T-helper 17 cell (primary cell): ENCODE measurements around the gene SH2D1B. TPM values are rescaled to one million over a fixed set of nuclear protein-coding genes. Genes with fewer than 3 reads are reported as not detected.

ENCODE experiments used
- ATAC-seq: fragments of 150-1000 bp; cut with Tn5 transposase; 2 replicates; pipeline ENCODE4 v1.10.0; 2021; ENCODE audit warnings: mild to moderate bottlenecking, moderate library complexity
- DNase-seq, 3 donors: peaks; one replicate each; pipeline versions ENCODE4 v3.0.0 to v3.0.0-alpha.2; 2020 to 2021
- H3K9me3 ChIP-seq: one replicate; pipeline ENCODE4 v1.7.0; 2013; ENCODE audit warnings: low read length, mild to moderate bottlenecking; ENCODE audit not compliant: control insufficient read depth, poor library complexity, severe bottlenecking
- H3K27ac Mint-ChIP-seq: one replicate; pipeline ENCODE4 v1.8.0; 2022; ENCODE audit warnings: mild to moderate bottlenecking, moderate library complexity, mixed read lengths
- H3K27me3 Mint-ChIP-seq: one replicate; pipeline ENCODE4 v1.8.0; 2022; ENCODE audit warnings: mixed read lengths
- H3K36me3 Mint-ChIP-seq: one replicate; pipeline ENCODE4 v1.8.0; 2022; ENCODE audit warnings: low read depth, mixed read lengths
- H3K4me1 Mint-ChIP-seq: one replicate; pipeline ENCODE4 v1.8.0; 2022; ENCODE audit warnings: mild to moderate bottlenecking, mixed read lengths
- H3K4me3 Mint-ChIP-seq: one replicate; pipeline ENCODE4 v1.8.0; 2022; ENCODE audit warnings: mild to moderate bottlenecking, moderate library complexity, mixed read lengths
- total RNA-seq, 4 donors: library from RNA in 2 of 4; stranded (reverse) in 2 of 4; gene quantifications; one replicate each; pipeline ENCODE4 v1.2.3 and lab custom pipeline; 2022 to 2026

SH2D1B gene
- total RNA-seq, 2 donors from 2014 or later = 0.13 to 0.22 TPM

DNA sequence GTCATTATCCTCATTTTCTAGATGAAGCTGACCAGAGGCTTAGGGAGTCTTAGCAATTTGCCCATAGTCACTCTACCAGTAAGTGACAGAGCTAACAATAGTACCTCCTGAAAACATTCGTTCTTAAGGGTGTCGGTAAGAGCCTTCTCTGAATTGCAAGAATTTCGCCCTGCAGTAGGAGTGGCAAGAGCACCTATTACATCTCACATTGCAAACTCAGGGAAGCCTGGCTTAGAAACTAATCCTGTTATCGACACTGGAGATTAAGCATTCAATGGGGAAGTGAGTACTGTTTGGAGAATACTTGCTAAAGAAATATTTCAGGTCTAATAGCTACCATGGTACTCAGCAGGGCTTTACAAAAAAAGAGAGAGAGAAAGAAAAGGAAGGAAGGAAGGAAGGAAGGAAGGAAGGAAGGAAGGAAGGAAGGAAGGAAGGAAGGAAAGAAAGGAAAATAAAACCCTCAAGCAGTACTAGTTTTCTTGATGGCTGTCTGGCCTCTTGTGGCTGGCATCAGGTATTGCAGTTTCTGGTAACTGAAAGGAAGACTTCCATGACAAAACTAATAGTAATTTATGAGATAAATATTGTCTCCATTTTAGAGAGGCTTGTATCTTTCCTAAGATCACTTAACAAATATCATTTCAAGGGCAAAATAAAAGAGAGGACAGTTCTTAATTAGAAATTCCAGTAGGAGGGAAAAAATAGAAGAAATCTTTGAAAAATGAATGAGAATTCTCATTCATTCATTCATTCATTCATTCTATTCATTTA is 20.0 kb downstream of the SH2D1B start:
- Mint-ChIP-seq H3K36me3 (no peaks in the 10 kb centered on the region), H3K27ac (no peak overlapping the region), H3K4me3 (no peak overlapping the region), H3K27me3 (peaks cover 48% of the 10 kb centered on the region), H3K4me1 (peaks cover 19% of the 10 kb centered on the region)
- no peaks in the 10 kb centered on the region for H3K9me3 ChIP-seq
- ATAC-seq = no peak
- DNase-seq = no peak

DNA sequence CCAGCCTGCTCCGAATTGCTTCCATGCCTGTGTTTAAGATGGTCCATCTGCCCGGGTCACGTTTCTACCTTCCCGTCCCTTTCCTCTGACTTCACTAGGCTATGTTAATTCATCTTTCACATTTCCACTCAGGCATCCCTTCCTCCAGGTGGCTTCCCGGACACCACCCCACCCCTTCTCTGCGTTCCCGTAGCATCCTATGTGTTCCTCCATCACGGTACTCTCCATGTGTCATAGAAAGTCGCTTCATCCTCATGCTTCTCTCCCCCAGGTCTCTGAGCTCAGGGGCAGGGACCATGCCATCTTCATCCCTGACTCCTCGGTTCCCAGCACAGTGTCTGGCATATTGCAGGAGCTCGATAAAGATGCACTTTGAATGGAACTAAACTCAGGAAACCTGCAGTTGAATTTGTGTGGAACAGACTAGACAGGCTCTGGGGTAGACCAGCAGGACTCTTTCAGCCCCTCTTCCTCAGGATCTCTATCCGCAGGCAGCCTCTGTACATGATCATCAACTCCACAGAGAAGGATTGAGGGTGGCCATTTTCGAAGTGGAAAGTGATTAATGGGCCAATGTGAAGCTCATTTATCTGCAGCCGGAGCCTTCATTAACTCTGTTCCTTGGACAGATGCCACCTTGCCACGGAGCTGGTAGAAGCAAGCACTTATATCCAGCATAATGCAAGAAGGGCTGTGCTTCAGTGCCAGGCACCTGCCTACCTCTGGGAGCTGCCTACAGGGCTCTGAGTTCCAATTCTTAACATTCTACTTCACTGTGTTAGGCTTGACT is 21.3 kb downstream of the SH2D1B start:
- H3K36me3 Mint-ChIP-seq = no peaks in the 10 kb centered on the region
- H3K9me3 ChIP-seq = no peaks in the 10 kb centered on the region
- H3K27ac Mint-ChIP-seq = no peak overlapping the region
- H3K4me1 Mint-ChIP-seq = peaks cover 19% of the 10 kb centered on the region
- DNase-seq (no peak), ATAC-seq (no peak)
- no peak overlapping the region for H3K4me3 Mint-ChIP-seq
- peaks cover 49% of the 10 kb centered on the region for H3K27me3 Mint-ChIP-seq

DNA sequence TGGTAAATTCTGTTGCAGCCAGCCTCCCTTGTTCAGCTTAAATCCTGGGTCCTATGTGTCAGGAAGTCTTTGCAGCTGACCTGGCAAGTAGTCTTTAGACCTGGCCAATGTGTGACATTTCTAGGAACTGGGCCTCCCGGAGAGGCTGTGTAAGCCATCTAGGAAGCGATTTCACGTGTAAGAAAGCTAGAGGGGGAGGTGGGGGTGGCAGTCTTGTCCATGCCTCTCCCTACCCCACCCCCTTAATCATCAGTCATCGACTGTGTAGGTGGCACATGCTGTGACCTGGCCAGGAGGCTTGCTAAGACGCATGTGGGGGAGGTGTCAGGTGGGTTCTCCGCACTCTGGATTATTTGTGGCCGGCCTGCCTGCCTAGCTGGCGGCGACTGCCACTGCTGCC is 22.0 kb downstream of the SH2D1B start:
- no peak for ATAC-seq
- Mint-ChIP-seq H3K27me3 (peaks cover 49% of the 10 kb centered on the region), H3K36me3 (peaks cover 2% of the 10 kb centered on the region), H3K4me1 (peaks cover 19% of the 10 kb centered on the region), H3K27ac (no peak overlapping the region), H3K4me3 (no peak overlapping the region)
- no peak for DNase-seq
- H3K9me3 ChIP-seq = no peaks in the 10 kb centered on the region

DNA sequence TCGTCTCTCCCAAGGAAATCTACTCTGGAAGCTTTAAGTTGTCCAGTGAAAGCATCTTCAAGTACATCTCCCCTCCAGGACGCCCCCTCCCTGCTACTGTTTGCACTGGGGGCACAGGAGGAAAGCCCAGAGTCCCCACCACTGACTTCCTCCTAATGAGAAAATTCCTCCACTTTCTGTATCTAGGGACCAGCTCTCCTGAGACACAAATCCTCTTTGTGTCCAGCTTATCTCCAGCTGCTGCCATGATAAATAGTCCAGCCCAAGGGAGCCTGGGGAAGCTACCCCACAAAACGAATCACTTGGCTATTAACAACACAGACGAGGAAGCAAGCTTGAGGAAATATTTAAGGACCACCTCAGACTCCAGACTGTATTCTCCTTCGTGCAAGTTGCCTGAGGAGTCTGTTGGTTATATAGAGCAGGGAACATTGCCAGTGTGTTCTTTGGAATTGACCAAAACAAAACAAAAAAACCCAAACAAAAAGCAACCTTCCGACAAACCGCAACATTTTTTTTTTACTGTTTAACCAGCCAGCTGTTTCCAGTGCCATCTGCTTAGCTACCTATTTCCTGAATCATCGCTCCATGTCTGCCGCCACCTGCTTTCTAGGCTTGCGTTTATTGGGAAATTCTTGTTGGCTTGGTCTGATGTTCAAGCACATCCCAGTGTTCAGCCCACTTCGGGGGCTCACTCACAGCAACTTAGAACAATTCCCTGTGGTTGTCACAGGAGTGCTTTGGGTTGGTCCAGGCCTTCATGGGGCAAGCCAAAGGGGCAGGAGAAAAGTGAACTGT is 22.7 kb downstream of the SH2D1B start:
- ATAC-seq (no peak), DNase-seq (no peak)
- Mint-ChIP-seq H3K4me1 (peaks cover 19% of the 10 kb centered on the region), H3K4me3 (no peak overlapping the region), H3K36me3 (peaks cover 2% of the 10 kb centered on the region), H3K27ac (no peak overlapping the region), H3K27me3 (peaks cover 49% of the 10 kb centered on the region)
- no peaks in the 10 kb centered on the region for H3K9me3 ChIP-seq

DNA sequence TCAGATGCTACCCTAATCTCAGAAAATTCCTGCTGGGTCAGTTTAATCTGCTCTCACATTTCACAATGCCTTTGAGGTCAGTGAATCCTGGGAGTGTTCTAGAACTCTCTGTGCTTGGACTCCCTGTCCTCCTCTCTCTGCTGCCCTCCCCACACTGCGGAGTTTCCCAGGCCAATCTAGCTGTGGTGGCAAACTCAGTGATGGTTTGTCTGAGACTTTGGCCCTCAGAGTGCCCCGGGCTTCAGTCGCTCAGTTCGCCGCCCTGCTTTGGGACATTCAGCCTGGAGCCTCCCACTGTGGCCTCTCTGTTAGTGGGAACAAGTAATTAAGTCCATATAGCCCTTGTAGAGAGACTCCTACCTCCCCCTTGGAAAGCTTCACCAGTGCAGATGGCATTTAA is 23.3 kb downstream of the SH2D1B start:
- DNase-seq = no peak
- Mint-ChIP-seq H3K4me1 (peaks cover 19% of the 10 kb centered on the region), H3K27me3 (peaks cover 49% of the 10 kb centered on the region), H3K27ac (no peak overlapping the region), H3K36me3 (peaks cover 2% of the 10 kb centered on the region), H3K4me3 (no peak overlapping the region)
- no peaks in the 10 kb centered on the region for H3K9me3 ChIP-seq
- ATAC-seq = no peak

DNA sequence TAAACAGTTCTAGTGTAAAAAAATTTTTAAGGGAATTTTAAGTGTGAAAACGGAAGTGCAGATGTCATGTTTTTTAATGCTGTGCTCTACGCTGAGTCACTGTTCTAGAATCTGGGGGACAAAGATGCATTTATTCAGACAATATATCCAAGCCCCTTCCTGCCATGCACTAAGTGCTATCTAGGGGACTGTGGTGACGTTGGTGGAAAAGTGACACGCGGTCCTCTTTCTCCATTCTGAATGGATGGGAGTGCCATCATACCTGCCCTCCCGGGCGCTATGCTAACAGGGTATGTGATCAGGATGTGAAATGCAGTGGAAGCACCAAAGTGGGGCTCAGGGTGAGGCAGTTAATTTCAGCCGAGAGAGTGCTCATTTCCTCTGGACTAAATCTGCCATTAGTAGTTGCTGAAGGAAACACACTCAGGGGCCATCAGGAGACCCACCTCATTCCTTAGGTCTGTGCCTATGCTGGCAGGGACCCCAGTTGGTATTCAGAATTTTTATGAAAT is 23.8 kb downstream of the SH2D1B start:
- Mint-ChIP-seq H3K4me3 (no peak overlapping the region), H3K36me3 (peaks cover 2% of the 10 kb centered on the region), H3K4me1 (peaks cover 19% of the 10 kb centered on the region), H3K27me3 (peaks cover 50% of the 10 kb centered on the region), H3K27ac (no peak overlapping the region)
- no peaks in the 10 kb centered on the region for H3K9me3 ChIP-seq
- DNase-seq = no peak
- no peak for ATAC-seq

DNA sequence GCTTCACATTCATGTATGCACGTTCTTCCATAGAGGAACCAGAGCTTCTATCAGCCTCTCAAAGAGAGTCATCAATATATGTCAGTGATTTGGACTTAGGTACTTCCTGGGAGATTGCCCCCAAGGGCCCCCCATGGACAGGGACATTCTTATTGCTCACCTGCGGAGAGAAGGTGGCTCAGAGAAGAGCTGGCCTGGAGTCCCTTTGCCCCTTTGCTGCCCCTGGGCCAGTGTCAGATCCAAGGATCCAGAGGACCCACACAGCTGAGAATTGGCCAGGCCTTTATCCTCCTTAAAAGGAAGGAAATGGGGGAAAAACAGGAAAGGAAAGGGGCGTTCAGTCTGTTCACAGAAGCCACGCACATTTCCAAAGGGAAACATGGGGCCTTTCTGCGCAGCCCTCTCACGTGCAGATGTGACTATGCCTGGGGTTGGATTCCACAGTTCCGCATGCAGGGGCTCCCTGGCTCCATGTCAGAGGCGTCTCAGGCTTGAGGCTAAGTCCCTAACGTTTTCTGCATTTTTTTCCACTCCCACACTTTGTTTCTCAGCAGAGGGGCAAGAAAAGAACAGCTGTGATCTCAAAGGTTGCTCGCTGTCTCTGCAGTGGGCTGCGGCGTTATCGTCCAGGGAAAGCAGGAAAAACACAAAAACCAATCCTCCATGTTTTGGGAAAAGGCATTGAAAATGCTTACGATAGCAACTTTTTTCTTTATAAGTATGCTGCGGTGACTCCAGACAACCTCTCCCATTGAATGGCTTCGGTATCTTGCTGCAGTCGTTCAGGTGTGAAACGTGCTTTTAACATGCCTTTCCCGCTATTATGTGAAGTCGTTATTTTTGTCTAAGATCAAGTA is 24.5 kb downstream of the SH2D1B start:
- H3K4me3 Mint-ChIP-seq = no peak overlapping the region
- ATAC-seq (no peak), DNase-seq (no peak)
- H3K36me3 Mint-ChIP-seq = peaks cover 2% of the 10 kb centered on the region
- H3K27me3 Mint-ChIP-seq = peaks cover 56% of the 10 kb centered on the region
- peaks cover 19% of the 10 kb centered on the region for H3K4me1 Mint-ChIP-seq
- H3K9me3 ChIP-seq = no peaks in the 10 kb centered on the region
- H3K27ac Mint-ChIP-seq = no peak overlapping the region

DNA sequence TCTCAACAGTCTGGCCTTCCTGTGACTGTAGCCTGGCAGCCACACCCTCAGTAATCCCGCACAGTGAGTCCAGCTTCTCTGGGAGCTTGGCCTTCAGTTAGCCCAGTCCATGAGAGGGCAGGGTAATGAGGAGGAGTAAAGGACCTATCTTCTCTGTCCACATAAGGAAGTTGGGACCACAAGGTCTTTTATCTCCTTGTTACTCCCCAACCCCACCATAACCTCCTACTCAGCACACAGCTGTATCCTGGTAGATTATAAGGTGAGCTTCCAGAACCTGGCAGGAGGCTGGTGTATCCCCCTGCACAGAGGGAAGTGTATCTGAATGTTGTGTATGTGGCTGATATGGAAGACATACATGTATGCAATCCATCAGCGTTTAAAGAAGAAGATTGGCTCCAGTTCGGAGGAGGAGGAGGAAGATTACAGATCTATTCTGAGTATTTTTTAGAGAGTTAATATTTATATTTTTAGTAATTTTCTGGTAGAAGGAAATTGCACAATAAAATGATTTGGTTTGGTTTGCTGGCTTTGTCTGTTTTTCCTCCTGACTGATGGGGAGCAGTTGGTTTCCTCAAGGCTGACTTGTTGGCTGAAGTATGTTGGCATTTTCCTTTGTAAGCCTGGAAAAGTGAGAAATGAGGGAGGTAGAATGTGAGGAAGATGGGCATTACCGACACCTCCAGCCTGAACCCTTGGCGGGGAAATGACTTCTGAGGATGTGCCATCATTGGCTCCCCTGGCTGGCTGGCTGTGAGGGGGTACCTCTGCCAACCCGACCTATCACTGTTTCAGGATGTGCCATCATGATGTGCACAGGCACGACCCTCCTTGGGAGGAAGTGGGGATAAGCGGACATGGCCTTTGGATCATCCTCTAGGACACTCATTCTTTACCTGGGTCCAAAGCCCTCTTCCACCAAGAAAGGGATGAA is 25.4 kb downstream of the SH2D1B start:
- H3K9me3 ChIP-seq = no peaks in the 10 kb centered on the region
- H3K4me3 Mint-ChIP-seq = no peak overlapping the region
- no peak overlapping the region for H3K27ac Mint-ChIP-seq
- peaks cover 56% of the 10 kb centered on the region for H3K27me3 Mint-ChIP-seq
- ATAC-seq = no peak
- peaks cover 13% of the 10 kb centered on the region for H3K4me1 Mint-ChIP-seq
- peaks cover 2% of the 10 kb centered on the region for H3K36me3 Mint-ChIP-seq
- DNase-seq = no peak

DNA sequence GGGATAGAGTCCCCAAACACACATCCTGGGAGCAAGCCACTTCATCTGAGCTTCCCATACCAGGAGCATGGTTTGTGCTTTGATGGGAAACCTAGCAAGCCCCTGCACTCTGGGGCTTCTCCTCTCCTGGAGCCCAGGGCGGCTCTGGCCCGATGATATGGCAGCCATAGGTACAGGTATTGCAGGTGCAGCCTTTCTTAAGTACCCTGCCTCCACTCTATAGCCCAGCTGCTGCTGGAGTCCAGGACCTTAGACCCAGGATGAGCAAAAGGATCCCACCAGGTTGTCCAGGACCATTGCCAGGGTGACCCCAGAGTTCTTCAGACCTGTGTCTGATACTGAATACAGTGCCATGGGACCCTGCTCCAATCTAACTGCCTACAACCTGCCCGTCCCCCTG is 26.2 kb downstream of the SH2D1B start:
- Mint-ChIP-seq H3K27ac (no peak overlapping the region), H3K36me3 (peaks cover 2% of the 10 kb centered on the region), H3K4me3 (no peak overlapping the region), H3K27me3 (peaks cover 55% of the 10 kb centered on the region), H3K4me1 (peaks cover 11% of the 10 kb centered on the region)
- H3K9me3 ChIP-seq = no peaks in the 10 kb centered on the region
- DNase-seq = no peak
- no peak for ATAC-seq

DNA sequence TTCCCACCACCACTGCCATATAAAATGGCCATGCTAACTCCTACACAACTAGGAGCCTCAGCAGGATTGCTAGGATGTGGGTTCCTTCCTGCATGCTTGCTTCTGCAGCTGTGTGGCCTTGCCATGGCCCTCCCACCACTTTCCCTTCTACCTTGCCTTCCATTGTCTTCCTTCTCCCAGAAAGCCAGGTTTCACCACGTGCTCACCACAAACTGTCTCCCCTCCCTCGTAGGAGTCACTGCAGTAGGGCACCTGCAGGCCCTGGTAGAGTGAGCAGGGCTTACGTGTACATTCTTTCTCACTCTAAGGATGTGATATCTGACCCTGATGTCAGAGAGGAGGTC is 26.7 kb downstream of the SH2D1B start:
- Mint-ChIP-seq H3K27me3 (peaks cover 50% of the 10 kb centered on the region), H3K4me3 (no peak overlapping the region), H3K27ac (no peak overlapping the region), H3K4me1 (peaks cover 8% of the 10 kb centered on the region), H3K36me3 (peaks cover 2% of the 10 kb centered on the region)
- H3K9me3 ChIP-seq = no peaks in the 10 kb centered on the region
- ATAC-seq = no peak
- no peak for DNase-seq

DNA sequence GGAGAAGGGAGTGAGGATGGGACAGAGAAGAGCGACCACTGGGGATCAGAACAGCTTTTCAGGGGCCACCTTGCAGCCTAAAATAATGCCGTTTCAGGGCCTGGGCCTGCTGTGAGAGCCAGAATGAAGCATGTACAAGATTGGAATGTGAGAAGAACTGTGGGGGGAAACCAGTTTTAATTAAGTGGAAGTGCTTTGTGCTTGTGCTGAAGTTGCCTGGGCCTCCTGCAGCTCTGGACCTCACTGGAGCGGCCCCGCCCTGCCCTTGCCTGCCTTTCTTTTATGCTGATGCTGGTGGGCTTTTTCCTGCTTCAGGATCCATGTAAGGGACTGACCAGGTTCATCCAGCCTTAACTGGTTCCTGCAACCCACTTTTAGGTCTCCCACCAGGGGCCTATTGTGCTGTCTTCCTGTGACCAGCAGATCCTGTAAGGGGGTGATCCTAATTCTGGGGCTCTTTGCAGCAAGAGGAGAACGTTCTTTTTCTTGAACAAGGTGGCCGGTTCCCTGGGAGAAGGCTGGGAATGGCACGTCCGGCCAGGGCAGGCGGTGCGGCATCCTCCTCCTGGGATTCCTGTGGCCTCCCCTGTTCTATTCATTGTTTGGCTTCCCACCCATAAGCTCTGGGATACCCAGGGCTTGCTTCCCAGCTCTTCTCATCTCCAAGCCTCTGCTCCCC is 27.2 kb downstream of the SH2D1B start:
- Mint-ChIP-seq H3K27ac (no peak overlapping the region), H3K36me3 (peaks cover 2% of the 10 kb centered on the region), H3K27me3 (peaks cover 45% of the 10 kb centered on the region), H3K4me1 (peaks cover 8% of the 10 kb centered on the region), H3K4me3 (no peak overlapping the region)
- DNase-seq (no peak), ATAC-seq (no peak)
- H3K9me3 ChIP-seq = no peaks in the 10 kb centered on the region
